Measurements from ENCODE around the gene ZNF681. TPM values are rescaled to one million over a fixed set of nuclear protein-coding genes. Genes with fewer than 3 reads are reported as not detected.

The ZNF681 gene
- total and polyA plus RNA-seq, 2 of the 4 experiments (the other 2 are of a cell fraction): 0.15 to 0.54 TPM

DNA sequence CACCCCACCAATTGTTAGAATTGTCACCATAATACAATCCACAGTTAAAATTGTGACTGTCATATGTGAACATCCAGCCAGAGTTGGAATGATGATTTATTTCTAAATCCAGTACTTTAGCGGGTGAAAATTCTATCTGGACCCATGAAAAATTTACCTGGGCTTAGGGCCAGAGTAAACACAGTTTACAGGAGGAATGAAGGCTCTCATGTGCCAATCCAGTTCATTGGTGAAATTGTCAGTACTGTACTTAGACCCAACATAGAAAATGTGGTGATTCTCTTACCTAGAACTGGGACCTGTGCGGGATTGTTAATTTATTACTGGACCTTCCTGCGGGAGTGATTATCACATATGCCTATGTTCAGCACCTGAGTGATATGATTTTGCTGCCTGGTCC is 27.3 kb upstream of the ZNF681 start:
- TF ChIP-seq, protein P1, sequence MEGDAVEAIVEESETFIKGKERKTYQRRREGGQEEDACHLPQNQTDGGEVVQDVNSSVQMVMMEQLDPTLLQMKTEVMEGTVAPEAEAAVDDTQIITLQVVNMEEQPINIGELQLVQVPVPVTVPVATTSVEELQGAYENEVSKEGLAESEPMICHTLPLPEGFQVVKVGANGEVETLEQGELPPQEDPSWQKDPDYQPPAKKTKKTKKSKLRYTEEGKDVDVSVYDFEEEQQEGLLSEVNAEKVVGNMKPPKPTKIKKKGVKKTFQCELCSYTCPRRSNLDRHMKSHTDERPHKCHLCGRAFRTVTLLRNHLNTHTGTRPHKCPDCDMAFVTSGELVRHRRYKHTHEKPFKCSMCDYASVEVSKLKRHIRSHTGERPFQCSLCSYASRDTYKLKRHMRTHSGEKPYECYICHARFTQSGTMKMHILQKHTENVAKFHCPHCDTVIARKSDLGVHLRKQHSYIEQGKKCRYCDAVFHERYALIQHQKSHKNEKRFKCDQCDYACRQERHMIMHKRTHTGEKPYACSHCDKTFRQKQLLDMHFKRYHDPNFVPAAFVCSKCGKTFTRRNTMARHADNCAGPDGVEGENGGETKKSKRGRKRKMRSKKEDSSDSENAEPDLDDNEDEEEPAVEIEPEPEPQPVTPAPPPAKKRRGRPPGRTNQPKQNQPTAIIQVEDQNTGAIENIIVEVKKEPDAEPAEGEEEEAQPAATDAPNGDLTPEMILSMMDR (conservative IDR thresholded peaks at IDR 0.05; ENCODE audit: low read depth, low read length): no peak
- TF ChIP-seq, protein P2, sequence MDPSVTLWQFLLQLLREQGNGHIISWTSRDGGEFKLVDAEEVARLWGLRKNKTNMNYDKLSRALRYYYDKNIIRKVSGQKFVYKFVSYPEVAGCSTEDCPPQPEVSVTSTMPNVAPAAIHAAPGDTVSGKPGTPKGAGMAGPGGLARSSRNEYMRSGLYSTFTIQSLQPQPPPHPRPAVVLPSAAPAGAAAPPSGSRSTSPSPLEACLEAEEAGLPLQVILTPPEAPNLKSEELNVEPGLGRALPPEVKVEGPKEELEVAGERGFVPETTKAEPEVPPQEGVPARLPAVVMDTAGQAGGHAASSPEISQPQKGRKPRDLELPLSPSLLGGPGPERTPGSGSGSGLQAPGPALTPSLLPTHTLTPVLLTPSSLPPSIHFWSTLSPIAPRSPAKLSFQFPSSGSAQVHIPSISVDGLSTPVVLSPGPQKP (IDR thresholded peaks at IDR 0.05; ENCODE audit: borderline replicate concordance, low read depth, low read length): no peak
- TF ChIP-seq CHD1 (IDR thresholded peaks at IDR 0.05; ENCODE audit: low read depth, low read length) (no peak), MAFK (IDR thresholded peaks at IDR 0.05; ENCODE audit: low read depth, low read length) (no peak), SMC3 (IDR thresholded peaks at IDR 0.05; ENCODE audit: low read depth, low read length) (no peak), RFX5 (IDR thresholded peaks at IDR 0.05; ENCODE audit: low read depth, low read length) (no peak), CEBPB (IDR thresholded peaks at IDR 0.05; ENCODE audit: low read depth, low read length) (no peak), POLR2A (IDR thresholded peaks at IDR 0.05; ENCODE audit: low read depth, low read length) (no peak), MXI1 (IDR thresholded peaks at IDR 0.05; ENCODE audit: borderline replicate concordance, low read depth, low read length) (no peak), RCOR1 (IDR thresholded peaks at IDR 0.05; ENCODE audit: insufficient replicate concordance, low read length) (no peak), RAD21 (IDR thresholded peaks at IDR 0.05; ENCODE audit: low read length) (no peak), MAZ (IDR thresholded peaks at IDR 0.05; ENCODE audit: borderline replicate concordance, low read depth, low read length) (no peak)
- TF ChIP-seq, protein P3, sequence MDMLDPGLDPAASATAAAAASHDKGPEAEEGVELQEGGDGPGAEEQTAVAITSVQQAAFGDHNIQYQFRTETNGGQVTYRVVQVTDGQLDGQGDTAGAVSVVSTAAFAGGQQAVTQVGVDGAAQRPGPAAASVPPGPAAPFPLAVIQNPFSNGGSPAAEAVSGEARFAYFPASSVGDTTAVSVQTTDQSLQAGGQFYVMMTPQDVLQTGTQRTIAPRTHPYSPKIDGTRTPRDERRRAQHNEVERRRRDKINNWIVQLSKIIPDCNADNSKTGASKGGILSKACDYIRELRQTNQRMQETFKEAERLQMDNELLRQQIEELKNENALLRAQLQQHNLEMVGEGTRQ (IDR thresholded peaks at IDR 0.05; ENCODE audit: low read depth, low read length): no peak
- Histone ChIP-seq H4K91ac (ENCODE audit: insufficient read depth, low read depth, low read length) (no peak overlapping the region), H3K9me3 (ENCODE audit: control insufficient read depth, insufficient read depth, low read length) (peaks cover 9% of the 10 kb centered on the region), H3K56ac (ENCODE audit: extremely low read depth, insufficient read depth, low read length) (no peak overlapping the region), H2BK15ac (ENCODE audit: low read depth, low read length) (no peak overlapping the region), H4K8ac (ENCODE audit: low read depth in 2 of 2, low read length in 2 of 2) (no peak overlapping the region), H4K20me1 (ENCODE audit: insufficient read depth, low read length) (no peaks in the 10 kb centered on the region), H3K23ac (ENCODE audit: low read depth, low read length) (no peak overlapping the region), H2AK9ac (replicated peaks; ENCODE audit: low read depth, low read length, poor library complexity) (no peak overlapping the region), H2BK20ac (ENCODE audit: low read depth, low read length) (no peak overlapping the region), H2AK5ac (ENCODE audit: low read depth, low read length) (no peak overlapping the region), H4K5ac (ENCODE audit: low read depth, low read length) (no peak overlapping the region), H3K9ac (ENCODE audit: low read depth, low read length) (no peak overlapping the region), H3K14ac (replicated peaks; ENCODE audit: low read depth, low read length) (no peak overlapping the region), H3K36me3 (ENCODE audit: control insufficient read depth, insufficient read depth, low read length) (no peaks in the 10 kb centered on the region), H2BK120ac (ENCODE audit: low read depth, low read length) (no peak overlapping the region), H3K27ac (ENCODE audit: insufficient read depth, low read length) (no peak overlapping the region), H3K4me2 (ENCODE audit: low read depth, low read length) (no peak overlapping the region), H3K4me3 (ENCODE audit: insufficient read depth, low read depth, low read length) (no peak overlapping the region), H3K4ac (ENCODE audit: low read depth, low read length) (no peak overlapping the region), H2AFZ (replicated peaks; ENCODE audit: low read length, poor library complexity) (no peak overlapping the region), H3K18ac (ENCODE audit: low read depth, low read length) (no peak overlapping the region), H3K9me1 (ENCODE audit: insufficient read depth, low read length) (no peaks in the 10 kb centered on the region), H2BK5ac (ENCODE audit: low read depth, low read length, poor library complexity, severe bottlenecking) (no peak overlapping the region), H3K79me1 (ENCODE audit: low read depth in 1 of 2, low read length in 2 of 2) (no peaks in the 10 kb centered on the region), H3K4me1 (ENCODE audit: control insufficient read depth, insufficient read depth, low read length) (no peaks in the 10 kb centered on the region), H3K27me3 (ENCODE audit: control insufficient read depth, insufficient read depth, low read length) (no peaks in the 10 kb centered on the region)
- DNase-seq (no peak), ATAC-seq (ENCODE audit: low read depth) (no peak)
- ChIA-PET CTCF (no interaction called here), POLR2A (ENCODE audit: unreplicated experiment) (no interaction called here)
- dilution Hi-C loops (cut with HindIII; ENCODE audit: low sequenced_read_pairs, unreplicated experiment): no loop called here
- BruUV-seq (replicated peaks): no TSS peak
- in situ Hi-C loops (cut with MboI; ENCODE audit: low sequenced_read_pairs): no loop called here
- WGBS, 2 experiments (ENCODE audit: extremely low coverage in 2 of 2, insufficient read length in 1 of 2): no CpG with 5 or more reads among the region's 3 CpGs
- intact Hi-C loops (cut with micrococcal nuclease): no loop called here

Data from IMR-90 (cell line).